Spleen (tissue), 11 donors: ENCODE measurements around the gene SNAI1. TPM values are rescaled to one million over a fixed set of nuclear protein-coding genes. Genes with fewer than 3 reads are reported as not detected.
"Not testable (repeated sequence)": the region's sequence is repeated elsewhere in the genome, so short reads cannot be mapped to it uniquely, and the experiment has no call there.

ENCODE experiments used
- DNase-seq: peaks from one replicate; pipeline ENCODE4 v3.0.0-alpha.2; 2020
- H3K27ac ChIP-seq, 8 donors: fragments of 200-600 bp; sonication (generic) in 7 of 8; 1 replicate in 4 of 8; 2 replicates in 4 of 8; pipeline versions ENCODE4 v1.5.0 to v1.8.0; 2016 to 2021; ENCODE audit warnings: inconsistent platforms in 4 of 8, mild to moderate bottlenecking in 4 of 8, moderate library complexity in 1 of 8
- H3K27me3 ChIP-seq, 7 donors: fragments of 200-600 bp; sonication (generic) in 6 of 7; replicated peaks in 1 of 7; 1 replicate in 4 of 7; 2 replicates in 3 of 7; pipeline versions ENCODE4 v1.5.0 to v1.8.0; 2016 to 2021; ENCODE audit warnings: inconsistent platforms in 3 of 7, mild to moderate bottlenecking in 1 of 7
- H3K36me3 ChIP-seq, 6 donors: fragments of 200-600 bp; sonication (generic) in 5 of 6; 1 replicate in 4 of 6; 2 replicates in 2 of 6; pipeline versions ENCODE4 v1.5.0 to v1.8.0; 2016 to 2021; ENCODE audit warnings: inconsistent platforms in 2 of 6
- H3K4me1 ChIP-seq, 6 donors: fragments of 200-600 bp; sonication (generic) in 5 of 6; 1 replicate in 3 of 6; 2 replicates in 3 of 6; pipeline versions ENCODE4 v1.5.0 to v1.8.0; 2016 to 2021; ENCODE audit warnings: inconsistent platforms in 3 of 6
- H3K4me3 ChIP-seq, 8 donors: fragments of 200-600 bp; sonication (generic) in 7 of 8; 1 replicate in 4 of 8; 2 replicates in 4 of 8; pipeline versions ENCODE4 v1.5.0 to v1.8.0; 2016 to 2021; ENCODE audit warnings: inconsistent platforms in 4 of 8, mild to moderate bottlenecking in 4 of 8, moderate library complexity in 2 of 8
- H3K9me3 ChIP-seq, 8 donors: fragments of 200-600 bp; sonication (generic) in 7 of 8; 1 replicate in 4 of 8; 2 replicates in 4 of 8; pipeline versions ENCODE4 v1.5.0 to v1.8.0; 2016 to 2021; ENCODE audit warnings: inconsistent platforms in 4 of 8
- POLR2A ChIP-seq, 3 donors: fragments of 450-650 bp; IDR thresholded peaks; one replicate each; pipeline ENCODE4 v1.5.1; 2017; ENCODE audit warnings: antibody characterized with exemption in 3 of 3, mild to moderate bottlenecking in 1 of 3
- POLR2AphosphoS5 ChIP-seq, 3 donors: sonication (generic); formaldehyde crosslinking; IDR thresholded peaks; one replicate each; pipeline ENCODE4 v1.5.1; 2017; ENCODE audit warnings: antibody characterized with exemption in 3 of 3
- WGBS, 5 donors: extraction: QIAGEN DNeasy Blood & Tissue Kit in 3 of 5; methylation state at CpG; one replicate each; pipeline versions ENCODE4 v1.1.5 to v1.1.7; 2013 to 2018; 5-methylcytosine and 5-hydroxymethylcytosine counted together
- intact Hi-C: fragments of 100-400 bp; cut with DNase I; formaldehyde crosslinking; loops from one replicate; pipeline ENCODE4 v1.15.0; 2023; ENCODE audit warnings: low total_unique reads
- polyA plus RNA-seq, 3 donors: library from polyadenylated mRNA; stranded (reverse); fragments of 200-250 nt; gene quantifications; one replicate each; pipeline ENCODE4 v1.2.1, GENCODE V29; 2013
- total RNA-seq, 7 donors: library from RNA; depleted of rRNA in 3 of 7; stranded (reverse); fragments of >200 nt in 3 of 7; fragmentation: NEBNext Ultra II Directional in 4 of 7; extraction: Animal tissue kit (Norgen Biotek cat#: 25700) in 4 of 7; gene quantifications; one replicate each; pipeline versions ENCODE4 v1.1.0 to v1.2.1, GENCODE V29; 2016 to 2021
- TF ChIP-seq, protein P1 (sequence below), 11 experiments: fragments of 200-600 bp in 7 of 11; fragments of 450-650 bp in 4 of 11; sonication (generic) in 4 of 11; IDR thresholded peaks in 8 of 11; conservative IDR thresholded peaks in 3 of 11; 1 replicate in 7 of 11; 2 replicates in 4 of 11; pipeline versions ENCODE4 v1.4.0 to v1.8.0; 2016 to 2021; ENCODE audit warnings: antibody characterized with exemption in 11 of 11, inconsistent platforms in 4 of 11, mild to moderate bottlenecking in 1 of 11
- donor health status: healthy with polysubstance abuse.
- donor health status: DM: no; HTN: no; CAD: no; lungs with moderate emphysema.
- donor health status: DM: no; HTN: no; CAD: no.
- donor health status: Bipolar disorder and iron deficiency.
- donor health status: healthy.
- donor health status: DM: no; HTN: no; CAD: no.
- donor health status: DM: yes; HTN: yes; CAD: no.

The SNAI1 gene
- total and polyA plus RNA-seq, 10 donors, result 1.3 to 10.5 (median 5.2) TPM

DNA sequence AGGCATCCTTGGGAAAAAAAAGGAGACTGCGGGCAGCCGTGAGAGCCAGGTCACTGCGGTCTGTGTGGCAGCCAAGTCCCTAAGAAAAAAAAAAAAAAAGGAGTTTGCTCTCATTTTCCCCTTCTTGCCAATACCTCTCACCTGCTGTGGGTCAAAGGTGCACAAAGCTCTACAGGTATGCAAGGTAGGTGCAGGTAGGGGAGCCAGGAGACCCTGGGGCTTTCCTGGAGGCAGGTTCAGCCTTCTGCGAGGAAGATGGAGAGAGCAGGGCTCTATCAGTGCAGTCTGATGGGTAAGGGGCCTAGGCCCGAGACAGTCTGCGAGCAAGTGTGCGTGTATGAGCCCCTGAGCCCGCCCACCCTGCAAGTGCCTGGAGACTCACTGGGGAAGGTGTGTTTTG lies 12.3 kb upstream of the SNAI1 start:
- intact Hi-C loops, result loop anchor here (10.0 kb wide), 1 partner anchor 204 kb away; no protein-coding TSS in a partner anchor
- Histone ChIP-seq H3K36me3 (peaks cover 0 to 2% (median 0%) of the 10 kb centered on the region in 6 donors), H3K27me3 (no peaks in the 10 kb centered on the region), H3K4me3 (no peak overlapping the region), H3K9me3 (no peaks in the 10 kb centered on the region), H3K27ac (no peak overlapping the region), H3K4me1 (peaks cover 0 to 40% (median 15%) of the 10 kb centered on the region in 6 donors)
- no peak for DNase-seq
- 88 to 96% (median 93%) methylated on average over 8 of the region's 8 CpGs for WGBS, 5 donors
- TF ChIP-seq POLR2AphosphoS5 (IDR thresholded peaks at IDR 0.05) (no peak), POLR2A (IDR thresholded peaks at IDR 0.05) (no peak)
- TF ChIP-seq, protein P1, sequence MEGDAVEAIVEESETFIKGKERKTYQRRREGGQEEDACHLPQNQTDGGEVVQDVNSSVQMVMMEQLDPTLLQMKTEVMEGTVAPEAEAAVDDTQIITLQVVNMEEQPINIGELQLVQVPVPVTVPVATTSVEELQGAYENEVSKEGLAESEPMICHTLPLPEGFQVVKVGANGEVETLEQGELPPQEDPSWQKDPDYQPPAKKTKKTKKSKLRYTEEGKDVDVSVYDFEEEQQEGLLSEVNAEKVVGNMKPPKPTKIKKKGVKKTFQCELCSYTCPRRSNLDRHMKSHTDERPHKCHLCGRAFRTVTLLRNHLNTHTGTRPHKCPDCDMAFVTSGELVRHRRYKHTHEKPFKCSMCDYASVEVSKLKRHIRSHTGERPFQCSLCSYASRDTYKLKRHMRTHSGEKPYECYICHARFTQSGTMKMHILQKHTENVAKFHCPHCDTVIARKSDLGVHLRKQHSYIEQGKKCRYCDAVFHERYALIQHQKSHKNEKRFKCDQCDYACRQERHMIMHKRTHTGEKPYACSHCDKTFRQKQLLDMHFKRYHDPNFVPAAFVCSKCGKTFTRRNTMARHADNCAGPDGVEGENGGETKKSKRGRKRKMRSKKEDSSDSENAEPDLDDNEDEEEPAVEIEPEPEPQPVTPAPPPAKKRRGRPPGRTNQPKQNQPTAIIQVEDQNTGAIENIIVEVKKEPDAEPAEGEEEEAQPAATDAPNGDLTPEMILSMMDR (IDR thresholded peaks at IDR 0.05 in 8 of 11, conservative IDR thresholded peaks at IDR 0.05 in 3 of 11), result no peak

DNA sequence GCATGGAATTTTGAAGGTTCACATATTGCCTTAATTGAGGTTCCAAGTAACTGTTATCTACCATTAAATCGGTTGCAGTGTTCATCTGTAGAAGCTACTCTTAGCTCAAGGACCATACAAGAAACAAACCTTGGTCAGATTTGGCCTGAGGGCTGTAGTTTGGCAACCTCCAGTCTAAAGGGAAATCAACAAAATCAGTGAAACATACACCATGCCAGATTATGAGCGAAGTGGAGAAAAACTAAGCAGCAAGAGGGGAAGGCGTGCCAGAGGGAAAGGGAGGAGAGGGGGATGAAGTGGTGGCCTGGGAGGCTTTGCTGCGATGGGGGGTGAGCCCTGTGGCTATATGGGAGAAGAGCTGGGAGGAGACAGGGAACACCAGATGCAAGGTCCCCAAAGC lies 8.8 kb upstream of the SNAI1 start:
- intact Hi-C loops, result loop anchor here (10.0 kb wide), 1 partner anchor 201 kb away; no protein-coding TSS in a partner anchor
- Histone ChIP-seq H3K9me3 (no peaks in the 10 kb centered on the region), H3K4me1 (peaks cover 0 to 13% (median 6%) of the 10 kb centered on the region in 6 donors), H3K36me3 (no peaks in the 10 kb centered on the region), H3K4me3 (no peak overlapping the region), H3K27ac (no peak overlapping the region), H3K27me3 (no peaks in the 10 kb centered on the region)
- no peak for DNase-seq
- TF ChIP-seq POLR2AphosphoS5 (IDR thresholded peaks at IDR 0.05), result no peak
- TF ChIP-seq, protein P1 (IDR thresholded peaks at IDR 0.05 in 8 of 11, conservative IDR thresholded peaks at IDR 0.05 in 3 of 11), result no peak
- TF ChIP-seq POLR2A (IDR thresholded peaks at IDR 0.05), result no peak
- 69 to 90% (median 88%) methylated on average over 4 of the region's 4 CpGs for WGBS, 5 donors

DNA sequence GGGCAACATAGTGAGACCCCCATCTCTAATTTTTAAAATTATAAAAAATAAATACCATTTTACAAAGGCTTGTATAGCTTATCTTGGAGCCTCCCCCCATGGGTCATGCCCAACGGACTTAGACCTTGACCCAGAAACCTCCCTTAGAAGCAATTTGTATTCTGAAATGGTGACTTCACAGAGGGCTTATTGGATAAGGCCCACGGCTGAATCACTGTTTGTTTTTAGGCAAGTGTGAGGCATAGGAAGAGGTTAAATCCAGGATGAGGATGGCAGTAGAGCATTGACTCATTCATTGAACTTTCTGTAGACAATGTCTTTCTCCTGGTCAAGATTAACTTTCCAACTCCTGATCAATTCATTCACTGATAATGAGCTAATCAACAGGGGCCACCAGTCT lies 6.2 kb upstream of the SNAI1 start:
- no peak overlapping the region for H3K27ac ChIP-seq
- intact Hi-C loops, result loop anchor here (10.0 kb wide), 1 partner anchor 198 kb away; no protein-coding TSS in a partner anchor
- 44 to 81% (median 68%) methylated on average over 2 of the region's 2 CpGs for WGBS, 5 donors

DNA sequence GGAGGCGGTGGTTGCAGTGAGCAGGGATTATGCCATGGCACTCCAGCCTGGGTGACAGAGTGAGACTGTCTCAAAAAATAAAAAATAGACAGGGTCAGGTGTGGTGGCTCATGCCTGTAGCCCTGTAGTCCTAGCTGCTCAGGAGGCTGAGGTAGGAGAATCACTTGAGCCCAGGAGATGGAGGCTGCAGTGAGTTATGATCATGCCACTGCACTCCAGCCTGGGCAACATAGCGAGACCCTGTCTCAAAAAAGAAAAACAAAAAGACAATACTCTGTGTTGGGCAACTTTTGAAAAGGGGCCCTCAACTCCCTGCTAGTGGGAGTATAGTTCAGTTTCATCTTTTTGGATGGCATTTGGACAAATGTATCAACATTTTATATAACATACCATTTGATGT lies 5.0 kb upstream of the SNAI1 start:
- intact Hi-C loops, result loop anchor here (10.0 kb wide), 1 partner anchor 197 kb away; no protein-coding TSS in a partner anchor
- Histone ChIP-seq H3K4me1 (peaks cover 0 to 37% (median 22%) of the 10 kb centered on the region in 6 donors), H3K27me3 (peaks cover 0 to 12% (median 0%) of the 10 kb centered on the region in 7 donors)
- WGBS, 5 donors, result 85 to 100% (median 90%) methylated on average over 1 to 2 of the region's 2 CpGs
- not testable (repeated sequence) for H3K27ac ChIP-seq, DNase-seq, H3K9me3 ChIP-seq, H3K36me3 ChIP-seq, H3K4me3 ChIP-seq

More for the DNA sequence above, 6.2 kb upstream of the SNAI1 start:
- no peaks in the 10 kb centered on the region for H3K36me3 ChIP-seq
- H3K9me3 ChIP-seq, result no peaks in the 10 kb centered on the region
- peaks cover 0 to 25% (median 10%) of the 10 kb centered on the region in 6 donors for H3K4me1 ChIP-seq
- H3K27me3 ChIP-seq, result peaks cover 0 to under 1% (median 0%) of the 10 kb centered on the region in 7 donors
- no peak for DNase-seq
- TF ChIP-seq, protein P1 (IDR thresholded peaks at IDR 0.05 in 8 of 11, conservative IDR thresholded peaks at IDR 0.05 in 3 of 11), result no peak
- no peak for TF ChIP-seq POLR2AphosphoS5 (IDR thresholded peaks at IDR 0.05)
- TF ChIP-seq POLR2A (IDR thresholded peaks at IDR 0.05), result no peak
- no peak overlapping the region for H3K4me3 ChIP-seq
